GM19328 (cell line): ENCODE results near the gene GEMIN5.

ENCODE experiments used
- ATAC-seq: cut with Tn5 transposase; IDR thresholded peaks from one replicate; pipeline ENCODE4 v1.9.1; 2021; ENCODE audit warnings: mild to moderate bottlenecking, moderate library complexity; ENCODE audit not compliant: unreplicated experiment

Gene GEMIN5

GRCh38 chr5:154857530-154858296 lies 80.3 kb downstream of the GEMIN5 start:
- peak; percentile 57 for ATAC-seq

DNA sequence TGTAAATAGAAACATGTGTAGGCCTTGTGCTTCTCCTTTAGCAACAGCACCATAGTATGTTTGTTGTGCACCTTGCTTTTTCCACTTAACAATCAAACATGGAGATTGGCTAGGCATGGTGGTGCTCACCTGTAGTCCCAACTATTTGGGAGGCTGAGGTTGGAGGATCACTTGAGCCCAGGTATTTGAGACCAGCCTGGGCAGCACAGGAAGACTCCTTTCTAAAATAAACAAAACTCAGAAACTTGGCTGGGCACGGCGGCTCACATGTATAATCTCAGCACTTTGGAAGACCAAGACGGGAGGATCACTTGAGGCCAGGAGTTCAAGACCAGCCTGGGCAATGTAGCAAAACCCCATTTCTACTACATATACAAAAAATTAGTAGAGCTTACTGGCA lies 86.7 kb downstream of the GEMIN5 start:
- ATAC-seq, result no peak

DNA sequence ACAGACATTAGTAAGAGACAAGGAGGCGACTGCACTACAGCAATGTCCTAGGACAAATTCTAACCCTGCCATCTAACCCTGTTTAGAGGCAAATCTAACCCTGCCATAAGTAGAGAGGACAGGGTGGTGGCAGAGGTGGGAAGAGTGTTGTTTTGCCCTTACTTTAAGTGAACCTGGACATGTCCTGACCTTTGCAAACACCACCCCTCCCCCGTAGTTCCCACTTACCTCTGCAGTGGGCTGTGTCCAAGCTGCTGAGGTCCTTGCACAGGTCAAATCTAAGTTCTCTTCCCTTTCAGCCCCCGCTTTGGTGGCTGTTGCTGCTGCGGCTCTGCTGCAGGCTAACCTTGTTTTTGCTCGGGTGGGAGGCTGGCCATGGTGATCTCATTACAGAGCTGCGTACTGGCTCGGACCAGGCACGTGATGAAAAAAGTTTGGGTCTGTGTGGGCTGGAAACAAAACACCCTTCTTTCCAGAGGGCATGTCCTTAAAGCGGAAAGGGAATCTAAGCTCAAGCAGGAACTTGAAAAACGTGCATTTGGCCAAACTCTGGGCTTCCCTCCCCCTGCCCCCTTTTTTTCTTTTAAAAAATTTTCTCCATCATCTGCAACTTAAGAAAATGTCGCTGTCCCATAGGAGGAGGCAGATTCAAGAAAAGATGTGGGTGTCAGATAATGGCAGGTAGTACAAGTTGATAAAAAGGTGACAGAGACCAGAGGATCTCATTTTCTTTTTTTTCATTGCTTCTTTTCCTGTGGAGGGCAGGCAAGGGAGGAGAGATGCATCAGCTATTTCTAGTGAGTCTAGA lies 87.6 kb downstream of the GEMIN5 start, which contains the start of gene FAXDC2:
Gene FAXDC2, minus strand, starts transcription at position 349 of the 808 bp plus-strand sequence. CDS start 12,425 bp downstream, outside the sequence.
- ATAC-seq, result no peak

DNA sequence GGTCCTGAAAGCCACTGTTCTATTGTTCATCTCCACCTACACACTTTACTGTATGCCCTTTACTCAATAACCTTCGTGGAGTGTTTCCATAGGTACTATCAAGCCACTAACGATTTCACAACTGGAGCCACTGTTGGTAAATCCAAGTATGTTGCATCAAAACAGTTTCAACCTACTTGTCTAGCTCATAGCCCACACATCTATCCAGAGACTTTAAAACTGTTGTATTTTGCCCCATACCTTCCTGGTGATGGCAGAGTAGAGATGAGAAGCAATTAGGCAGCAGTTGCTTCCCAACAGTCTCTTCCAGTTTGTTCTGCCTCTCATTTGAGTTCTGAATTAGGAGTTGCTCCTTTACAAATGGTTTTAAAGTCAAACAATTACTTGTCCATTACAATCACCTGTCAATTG lies 88.2 kb downstream of the GEMIN5 start:
- no peak for ATAC-seq

- ATAC-seq, result no peak
Observed at GRCh38 chr5:154849264-154849785, 88.7 kb downstream of the GEMIN5 start.

DNA sequence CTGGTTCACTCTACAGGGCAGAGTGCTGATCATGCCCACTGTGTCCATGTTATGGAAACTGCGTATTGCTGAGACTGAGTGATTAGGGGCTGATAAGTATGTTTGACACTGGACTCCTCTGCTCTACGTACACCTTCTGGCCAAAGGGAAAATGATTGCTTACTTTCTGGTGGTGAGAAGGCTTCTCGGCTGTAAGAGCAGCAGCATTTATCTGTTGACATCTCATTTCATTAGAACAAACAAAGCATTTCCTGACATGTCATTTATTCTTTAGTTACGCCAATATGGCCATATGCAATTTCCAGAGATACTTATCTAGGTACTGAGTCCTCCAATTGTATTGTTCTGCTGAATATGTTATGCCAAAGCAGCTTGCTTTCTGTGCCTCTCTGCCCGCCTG lies 93.2 kb downstream of the GEMIN5 start:
- ATAC-seq, result no peak

- no peak for ATAC-seq
Observed at GRCh38 chr5:154842689-154843530, 95.1 kb downstream of the GEMIN5 start.

GRCh38 chr5:154841273-154841661 lies 96.7 kb downstream of the GEMIN5 start:
- no peak for ATAC-seq

- no peak for ATAC-seq
Observed at GRCh38 chr5:154840435-154841272, 97.4 kb downstream of the GEMIN5 start.
